ENCODE results near the gene NBEAL2.

Gene NBEAL2

DNA sequence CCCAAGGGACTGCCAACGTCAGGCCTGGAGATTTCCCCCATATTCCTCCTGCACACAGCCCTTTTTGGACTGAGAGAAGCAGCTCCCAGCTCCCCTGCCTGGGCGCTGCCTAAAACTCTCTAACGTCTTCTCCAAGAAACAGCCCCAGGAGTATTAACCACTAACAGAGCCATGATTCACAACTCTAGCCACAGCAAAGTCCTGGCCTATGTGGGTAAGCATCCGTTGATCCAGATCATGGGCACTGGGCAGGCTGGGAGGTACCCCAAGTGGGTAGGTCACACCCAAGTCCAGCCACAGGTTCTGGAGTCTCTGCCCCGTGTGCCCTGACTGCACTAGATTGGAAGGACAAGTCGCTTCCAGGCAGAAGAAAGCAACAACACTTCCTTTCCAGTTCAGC, 31.9 kb downstream of the NBEAL2 start:
- Histone ChIP-seq H3K36me3 (ENCODE audit: insufficient read depth) (no peaks in the 10 kb centered on the region), H2AFZ (ENCODE audit: low read depth) (no peak overlapping the region), H3K79me2 (ENCODE audit: insufficient read depth, low read depth) (no peaks in the 10 kb centered on the region), H3K27ac (no peak overlapping the region), H3K9ac (no peak overlapping the region), H3K4me3 (IDR thresholded peaks at IDR 0.05; ENCODE audit: insufficient read depth, low read depth, low read length) (no peak overlapping the region), H3K4me2 (no peak overlapping the region), H3K27me3 (ENCODE audit: insufficient read depth, low read depth) (no peaks in the 10 kb centered on the region), H3K4me1 (ENCODE audit: low read depth, poor library complexity, severe bottlenecking) (no peaks in the 10 kb centered on the region), H4K20me1 (ENCODE audit: insufficient read depth) (no peaks in the 10 kb centered on the region)
- TF ChIP-seq, protein P1, sequence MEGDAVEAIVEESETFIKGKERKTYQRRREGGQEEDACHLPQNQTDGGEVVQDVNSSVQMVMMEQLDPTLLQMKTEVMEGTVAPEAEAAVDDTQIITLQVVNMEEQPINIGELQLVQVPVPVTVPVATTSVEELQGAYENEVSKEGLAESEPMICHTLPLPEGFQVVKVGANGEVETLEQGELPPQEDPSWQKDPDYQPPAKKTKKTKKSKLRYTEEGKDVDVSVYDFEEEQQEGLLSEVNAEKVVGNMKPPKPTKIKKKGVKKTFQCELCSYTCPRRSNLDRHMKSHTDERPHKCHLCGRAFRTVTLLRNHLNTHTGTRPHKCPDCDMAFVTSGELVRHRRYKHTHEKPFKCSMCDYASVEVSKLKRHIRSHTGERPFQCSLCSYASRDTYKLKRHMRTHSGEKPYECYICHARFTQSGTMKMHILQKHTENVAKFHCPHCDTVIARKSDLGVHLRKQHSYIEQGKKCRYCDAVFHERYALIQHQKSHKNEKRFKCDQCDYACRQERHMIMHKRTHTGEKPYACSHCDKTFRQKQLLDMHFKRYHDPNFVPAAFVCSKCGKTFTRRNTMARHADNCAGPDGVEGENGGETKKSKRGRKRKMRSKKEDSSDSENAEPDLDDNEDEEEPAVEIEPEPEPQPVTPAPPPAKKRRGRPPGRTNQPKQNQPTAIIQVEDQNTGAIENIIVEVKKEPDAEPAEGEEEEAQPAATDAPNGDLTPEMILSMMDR (conservative IDR thresholded peaks at IDR 0.05; ENCODE audit: low read depth, low read length): no peak

DNA sequence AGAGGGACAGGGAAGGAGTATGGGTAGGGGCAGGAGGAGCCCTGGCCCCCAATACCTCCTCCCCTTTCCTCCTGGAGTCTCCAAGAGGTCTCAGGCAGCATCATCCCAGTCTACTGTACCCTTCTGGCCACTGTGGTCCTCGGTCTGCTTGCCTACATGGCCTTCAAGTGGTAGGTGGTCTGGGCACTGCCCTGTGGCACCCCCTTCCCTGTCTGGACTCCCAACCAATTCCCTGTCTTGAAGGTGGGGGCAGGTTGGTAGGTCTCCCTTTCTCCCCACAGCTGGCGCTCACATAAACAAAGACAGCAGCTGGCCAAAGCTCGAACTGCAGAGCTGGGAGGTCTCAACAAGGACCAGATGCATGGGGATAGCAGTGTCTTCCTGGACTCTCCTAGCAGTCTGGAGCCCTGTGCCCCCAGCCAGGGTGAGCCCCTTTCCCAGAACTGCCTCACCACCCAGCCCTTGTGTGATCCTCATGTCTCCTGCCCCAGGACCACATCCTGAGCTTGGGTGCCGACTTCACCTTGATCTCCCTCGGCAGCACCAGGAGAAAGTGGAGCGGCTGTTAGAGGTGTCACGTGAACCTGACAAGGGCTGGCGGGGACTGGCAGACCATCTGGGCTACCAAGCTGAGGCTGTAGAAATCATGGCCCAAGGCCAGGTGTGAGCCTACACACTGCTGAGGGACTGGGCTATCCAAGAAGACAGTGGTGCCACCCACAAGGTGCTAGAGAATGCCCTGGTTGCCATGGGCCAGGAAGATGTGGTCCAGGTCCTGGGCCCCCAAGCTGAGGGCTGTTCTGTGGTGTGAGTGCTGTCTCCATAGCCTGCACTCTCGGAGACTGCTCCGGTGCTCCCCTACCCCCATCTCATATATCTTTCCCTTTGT, 33.1 kb downstream of the NBEAL2 start:
- Histone ChIP-seq H3K27me3 (ENCODE audit: insufficient read depth, low read depth) (no peaks in the 10 kb centered on the region), H3K9ac (no peak overlapping the region), H3K27ac (no peak overlapping the region), H3K36me3 (ENCODE audit: insufficient read depth) (no peaks in the 10 kb centered on the region), H4K20me1 (ENCODE audit: insufficient read depth) (no peaks in the 10 kb centered on the region), H3K4me2 (no peak overlapping the region), H3K79me2 (ENCODE audit: insufficient read depth, low read depth) (no peaks in the 10 kb centered on the region), H3K4me3 (IDR thresholded peaks at IDR 0.05; ENCODE audit: insufficient read depth, low read depth, low read length) (no peak overlapping the region), H2AFZ (ENCODE audit: low read depth) (no peak overlapping the region), H3K4me1 (ENCODE audit: low read depth, poor library complexity, severe bottlenecking) (no peaks in the 10 kb centered on the region)
- TF ChIP-seq, protein P1 (conservative IDR thresholded peaks at IDR 0.05; ENCODE audit: low read depth, low read length): no peak

DNA sequence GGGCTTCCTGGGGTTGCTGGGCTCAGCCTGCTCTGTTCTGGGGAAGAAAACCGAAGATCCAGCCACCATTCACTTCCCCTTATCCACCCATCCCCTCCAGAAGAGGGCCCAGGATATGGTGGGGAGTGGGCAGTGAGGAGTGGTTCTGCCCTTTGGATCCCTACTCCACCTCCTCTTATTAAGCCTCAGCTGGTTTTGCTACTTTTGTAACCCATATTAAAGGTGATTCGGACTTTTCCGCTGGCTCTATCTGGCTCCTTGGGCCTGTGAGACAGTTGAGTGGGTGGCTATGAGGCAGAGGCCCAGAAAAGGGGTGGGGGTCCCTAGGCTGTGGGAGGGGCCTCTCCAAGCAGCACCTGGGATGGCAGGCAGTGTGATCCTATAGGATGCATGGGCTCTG, 33.8 kb downstream of the NBEAL2 start:
- Histone ChIP-seq H3K27ac (no peak overlapping the region), H2AFZ (ENCODE audit: low read depth) (no peak overlapping the region), H3K4me1 (ENCODE audit: low read depth, poor library complexity, severe bottlenecking) (no peaks in the 10 kb centered on the region), H3K79me2 (ENCODE audit: insufficient read depth, low read depth) (no peaks in the 10 kb centered on the region), H3K4me2 (no peak overlapping the region), H3K27me3 (ENCODE audit: insufficient read depth, low read depth) (no peaks in the 10 kb centered on the region), H3K36me3 (ENCODE audit: insufficient read depth) (no peaks in the 10 kb centered on the region), H3K4me3 (IDR thresholded peaks at IDR 0.05; ENCODE audit: insufficient read depth, low read depth, low read length) (no peak overlapping the region), H4K20me1 (ENCODE audit: insufficient read depth) (no peaks in the 10 kb centered on the region), H3K9ac (no peak overlapping the region)
- TF ChIP-seq, protein P1 (conservative IDR thresholded peaks at IDR 0.05; ENCODE audit: low read depth, low read length): no peak

DNA sequence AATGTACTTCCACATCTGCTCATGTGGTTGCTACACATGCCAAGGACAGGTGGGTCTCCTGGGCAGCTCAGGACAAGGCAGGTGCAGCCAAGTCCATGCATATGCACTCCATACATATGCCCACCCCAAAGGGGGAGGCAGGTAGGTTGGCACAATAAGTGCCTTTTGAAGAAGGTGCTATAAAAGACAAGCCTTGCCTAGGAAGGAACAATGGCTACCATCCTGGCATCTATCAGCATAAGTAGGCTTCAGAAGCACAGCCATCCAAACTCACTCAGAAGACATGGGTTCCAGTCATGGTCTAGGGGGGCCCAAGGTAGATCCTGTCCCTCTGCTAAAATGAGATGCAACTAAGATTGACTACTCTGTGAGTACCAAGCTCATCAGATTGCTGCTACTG, 34.6 kb downstream of the NBEAL2 start:
- no peaks in the 10 kb centered on the region for H4K20me1 ChIP-seq (ENCODE audit: insufficient read depth)
- H3K36me3 ChIP-seq (ENCODE audit: insufficient read depth): no peaks in the 10 kb centered on the region
- H3K9ac ChIP-seq: no peak overlapping the region
- TF ChIP-seq, protein P1 (conservative IDR thresholded peaks at IDR 0.05; ENCODE audit: low read depth, low read length): no peak
- H3K27me3 ChIP-seq (ENCODE audit: insufficient read depth, low read depth): no peaks in the 10 kb centered on the region
- no peak overlapping the region for H3K4me3 ChIP-seq (IDR thresholded peaks at IDR 0.05; ENCODE audit: insufficient read depth, low read depth, low read length)
- no peaks in the 10 kb centered on the region for H3K4me1 ChIP-seq (ENCODE audit: low read depth, poor library complexity, severe bottlenecking)
- H2AFZ ChIP-seq (ENCODE audit: low read depth): no peak overlapping the region
- no peak overlapping the region for H3K4me2 ChIP-seq
- no peak overlapping the region for H3K27ac ChIP-seq
- no peaks in the 10 kb centered on the region for H3K79me2 ChIP-seq (ENCODE audit: insufficient read depth, low read depth)

Measured in KMS-11 (cell line).